ENCODE data around the gene RNF157.
"Not testable (repeated sequence)": the region's sequence is repeated elsewhere in the genome, so short reads cannot be mapped to it uniquely, and the experiment has no call there.

RNF157 gene

DNA sequence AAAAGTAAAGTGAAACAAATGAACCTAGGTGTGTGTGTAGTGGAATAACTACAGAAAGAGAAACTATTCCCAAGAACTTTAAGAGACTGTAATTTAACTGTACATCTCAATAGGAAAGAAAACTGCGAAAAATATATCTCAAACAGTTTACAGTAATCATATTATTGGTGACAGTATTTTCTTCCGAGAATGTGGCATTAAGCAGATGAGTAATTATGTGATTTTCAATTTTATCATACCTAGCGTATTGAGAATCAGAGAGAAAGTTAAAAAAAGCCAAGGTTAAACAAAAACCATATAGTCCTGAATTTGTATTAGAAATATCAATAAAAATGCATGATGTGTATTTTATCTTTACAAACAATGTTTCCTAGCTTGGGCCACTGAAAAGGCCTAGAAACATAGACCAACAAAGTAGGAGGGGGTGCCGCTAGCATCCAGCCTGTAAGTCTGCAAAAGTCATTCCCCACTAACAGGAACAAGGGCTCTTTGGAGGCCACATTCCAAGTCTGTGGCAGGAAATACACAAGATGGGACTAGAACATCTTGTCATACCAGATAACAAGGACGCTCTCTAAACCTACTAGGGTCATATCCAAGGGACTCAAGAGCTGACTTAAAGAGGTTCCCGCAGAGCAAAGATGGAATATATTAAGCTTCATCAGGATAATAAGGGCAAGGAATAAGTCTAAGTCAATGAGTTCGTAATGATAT, 20.5 kb downstream of the RNF157 start:
- no peak for DNase-seq (ENCODE audit: low read depth)
- H3K4me3 ChIP-seq (ENCODE audit: low read depth, low read length), result no peak overlapping the region
- TF ChIP-seq, protein P1, sequence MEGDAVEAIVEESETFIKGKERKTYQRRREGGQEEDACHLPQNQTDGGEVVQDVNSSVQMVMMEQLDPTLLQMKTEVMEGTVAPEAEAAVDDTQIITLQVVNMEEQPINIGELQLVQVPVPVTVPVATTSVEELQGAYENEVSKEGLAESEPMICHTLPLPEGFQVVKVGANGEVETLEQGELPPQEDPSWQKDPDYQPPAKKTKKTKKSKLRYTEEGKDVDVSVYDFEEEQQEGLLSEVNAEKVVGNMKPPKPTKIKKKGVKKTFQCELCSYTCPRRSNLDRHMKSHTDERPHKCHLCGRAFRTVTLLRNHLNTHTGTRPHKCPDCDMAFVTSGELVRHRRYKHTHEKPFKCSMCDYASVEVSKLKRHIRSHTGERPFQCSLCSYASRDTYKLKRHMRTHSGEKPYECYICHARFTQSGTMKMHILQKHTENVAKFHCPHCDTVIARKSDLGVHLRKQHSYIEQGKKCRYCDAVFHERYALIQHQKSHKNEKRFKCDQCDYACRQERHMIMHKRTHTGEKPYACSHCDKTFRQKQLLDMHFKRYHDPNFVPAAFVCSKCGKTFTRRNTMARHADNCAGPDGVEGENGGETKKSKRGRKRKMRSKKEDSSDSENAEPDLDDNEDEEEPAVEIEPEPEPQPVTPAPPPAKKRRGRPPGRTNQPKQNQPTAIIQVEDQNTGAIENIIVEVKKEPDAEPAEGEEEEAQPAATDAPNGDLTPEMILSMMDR (IDR thresholded peaks at IDR 0.05; ENCODE audit: low read depth, low read length, missing control alignments), result no peak

DNA sequence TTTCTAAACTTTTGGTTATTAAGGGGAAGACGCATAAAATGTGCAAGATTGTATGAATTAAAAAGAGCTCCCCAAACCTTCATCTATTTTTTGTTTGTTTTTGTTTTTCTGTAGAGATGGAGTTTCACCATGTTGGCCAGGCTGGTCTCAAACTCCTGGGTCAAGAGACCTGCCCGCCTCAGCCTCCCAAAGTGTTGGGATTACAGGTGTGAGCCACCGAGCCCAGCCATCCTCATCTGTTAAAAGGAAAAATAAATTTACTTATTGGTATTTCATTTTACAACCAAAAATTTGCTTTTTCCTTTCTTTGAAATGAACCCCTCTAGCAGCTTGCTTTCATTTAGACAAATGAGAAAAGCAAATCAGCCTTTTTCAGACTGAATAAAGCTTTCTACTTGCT, 23.2 kb downstream of the RNF157 start:
- TF ChIP-seq, protein P1 (IDR thresholded peaks at IDR 0.05; ENCODE audit: low read depth, low read length, missing control alignments), result no peak
- DNase-seq (ENCODE audit: low read depth), result no peak
- H3K4me3 ChIP-seq (ENCODE audit: low read depth, low read length), result no peak overlapping the region

DNA sequence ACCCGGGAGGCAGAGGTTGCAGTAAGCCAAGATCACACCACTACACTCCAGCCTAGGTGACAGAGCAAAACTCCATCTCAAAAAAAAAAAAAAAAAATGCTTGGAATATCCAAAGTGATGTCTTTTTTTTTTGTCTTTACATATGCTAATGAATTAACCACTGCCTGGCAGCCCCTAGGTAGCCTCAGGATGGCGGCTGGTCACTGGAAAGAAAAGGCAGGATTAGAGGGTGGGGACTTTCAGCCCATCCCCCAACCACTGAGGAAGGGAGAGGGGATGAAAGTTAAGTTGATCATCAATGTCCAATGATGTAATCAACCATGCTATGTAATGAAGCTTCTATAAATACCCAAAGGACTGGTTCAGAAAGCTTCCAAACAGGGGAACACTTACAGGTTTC, 26.8 kb downstream of the RNF157 start:
- no peak overlapping the region for H3K4me3 ChIP-seq (ENCODE audit: low read depth, low read length)
- no peak for DNase-seq (ENCODE audit: low read depth)

DNA sequence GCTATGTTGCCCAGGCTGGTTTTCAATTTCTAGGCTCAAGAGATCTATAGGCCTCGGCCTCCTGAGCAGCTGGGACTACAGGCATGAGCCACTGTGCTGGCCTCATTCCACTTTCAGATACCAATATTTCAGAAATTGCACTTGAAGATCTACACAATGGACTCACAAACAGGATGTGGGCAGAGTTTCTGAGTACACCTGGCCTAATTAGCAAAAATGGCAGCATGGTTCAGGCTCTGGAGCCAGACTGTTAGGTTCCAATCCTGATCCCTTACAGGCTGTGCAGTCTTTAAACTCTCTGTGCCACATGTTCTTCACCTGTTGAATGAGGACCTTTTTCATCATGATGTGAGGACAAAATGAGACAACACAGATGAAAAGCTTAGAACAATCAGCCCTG, 32.2 kb downstream of the RNF157 start:
- H3K4me3 ChIP-seq (ENCODE audit: low read depth, low read length), result no peak overlapping the region
- TF ChIP-seq, protein P1 (IDR thresholded peaks at IDR 0.05; ENCODE audit: low read depth, low read length, missing control alignments), result no peak
- no peak for DNase-seq (ENCODE audit: low read depth)

More for the DNA sequence above, 26.8 kb downstream of the RNF157 start:
- TF ChIP-seq, protein P1 (IDR thresholded peaks at IDR 0.05; ENCODE audit: low read depth, low read length, missing control alignments), result no peak

DNA sequence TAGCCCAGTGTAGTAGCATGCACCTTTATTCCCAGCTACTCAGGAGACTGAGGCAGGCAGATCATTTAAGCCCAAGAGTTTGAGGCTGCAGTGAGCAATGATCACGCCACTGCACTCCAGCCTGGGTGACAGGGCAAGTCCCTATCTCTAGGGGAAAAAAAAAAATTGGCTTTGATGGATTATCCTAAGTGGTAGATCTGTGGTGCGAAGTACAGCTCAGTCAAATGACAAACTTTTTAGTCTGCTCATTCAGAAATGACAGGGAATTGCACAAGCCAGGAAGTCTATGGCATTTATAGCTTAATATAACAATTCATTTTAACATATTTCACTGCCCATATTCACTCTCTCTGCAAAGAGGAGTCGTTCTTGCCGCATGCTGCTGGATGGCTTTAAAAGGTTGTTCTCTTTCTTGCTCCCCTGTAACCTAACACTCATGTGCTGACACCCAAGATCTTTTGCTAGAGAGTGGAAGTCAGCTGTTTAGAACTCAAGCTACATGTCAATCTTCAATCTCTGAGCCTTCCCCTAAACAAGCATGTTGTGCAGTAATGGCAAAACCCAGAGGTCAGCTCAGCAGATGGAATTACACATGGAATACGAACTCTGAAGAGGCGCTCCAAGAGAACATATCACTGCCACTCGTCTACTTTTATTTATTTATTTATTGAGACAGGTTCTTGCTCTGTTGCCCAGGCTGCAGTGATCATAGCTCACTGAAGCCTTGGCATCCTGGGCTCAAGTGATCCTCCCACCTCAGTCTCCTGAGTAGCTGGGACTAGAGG, 32.8 kb downstream of the RNF157 start:
- TF ChIP-seq, protein P1 (IDR thresholded peaks at IDR 0.05; ENCODE audit: low read depth, low read length, missing control alignments), result no peak
- no peak overlapping the region for H3K4me3 ChIP-seq (ENCODE audit: low read depth, low read length)
- no peak for DNase-seq (ENCODE audit: low read depth)

DNA sequence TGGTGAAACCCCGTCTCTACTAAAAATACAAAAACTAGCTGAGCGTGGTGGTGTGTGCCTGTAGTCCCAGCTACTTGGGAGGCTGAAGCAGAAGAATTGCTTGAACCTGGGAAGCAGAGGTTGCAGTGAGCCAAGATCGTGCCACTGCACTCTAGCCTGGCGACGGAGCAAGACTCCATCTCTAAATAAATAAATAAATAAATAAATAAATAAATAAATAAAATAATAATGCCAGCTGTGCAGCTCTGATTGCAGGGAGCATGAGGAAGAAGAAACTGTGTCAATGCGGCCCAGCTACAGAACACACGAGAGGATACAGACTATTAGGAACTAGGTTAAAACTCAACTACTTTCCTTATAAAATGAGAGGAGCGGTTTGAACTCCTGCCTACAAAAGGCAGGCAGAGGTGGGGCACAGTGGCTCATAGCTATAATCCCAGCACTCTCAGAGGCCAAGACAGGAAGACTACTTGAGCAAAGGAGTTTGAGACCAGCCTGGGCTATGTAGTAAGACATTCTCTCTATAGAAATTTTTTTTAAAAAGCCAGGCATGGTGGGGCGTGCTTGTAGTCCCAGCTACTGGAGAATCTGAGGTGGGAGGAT, 34.6 kb downstream of the RNF157 start:
- not testable (repeated sequence) for H3K4me3 ChIP-seq (ENCODE audit: low read depth, low read length); DNase-seq (ENCODE audit: low read depth)

DNA sequence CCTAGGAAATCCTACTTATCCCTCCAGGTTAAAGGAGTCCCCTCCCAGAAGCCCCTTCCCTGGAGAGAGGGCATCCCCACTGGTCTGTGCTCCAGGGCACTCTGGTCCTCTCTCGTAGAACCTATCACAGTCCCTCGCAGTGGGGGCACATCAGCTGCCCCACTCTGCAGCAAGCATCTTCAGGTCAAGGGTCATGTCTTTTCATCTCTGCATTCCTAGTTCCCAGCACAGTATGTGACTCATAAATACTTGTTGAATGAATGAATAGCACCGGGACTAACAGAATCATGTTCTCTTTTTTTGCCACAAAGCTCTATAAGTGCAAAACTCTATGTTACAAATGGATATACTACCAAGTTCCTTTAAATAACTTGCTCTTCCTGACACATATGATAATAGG, 36.0 kb downstream of the RNF157 start:
- no peak overlapping the region for H3K4me3 ChIP-seq (ENCODE audit: low read depth, low read length)
- TF ChIP-seq, protein P1 (IDR thresholded peaks at IDR 0.05; ENCODE audit: low read depth, low read length, missing control alignments), result no peak
- no peak for DNase-seq (ENCODE audit: low read depth)

All from GM12864 (cell line).